ENCODE results near the gene AKR1C1. TPM values are rescaled to one million over a fixed set of nuclear protein-coding genes. Genes with fewer than 3 reads are reported as not detected.
"Not testable (repeated sequence)": the region's sequence is repeated elsewhere in the genome, so short reads cannot be mapped to it uniquely, and the experiment has no call there.

The AKR1C1 gene
- total RNA-seq, 2 experiments from 2014 or later = 0.45 to 0.56 TPM

GRCh38 chr10:5023177-5023805 is 60.1 kb downstream of the AKR1C1 start:
- intact Hi-C loops (cut with micrococcal nuclease) = no loop called here
- Mint-ChIP-seq H3K27me3 (peaks cover 8% of the 10 kb centered on the region), H3K9me3 (no peaks in the 10 kb centered on the region), H3K36me3 (ENCODE audit: low read depth) (no peaks in the 10 kb centered on the region), H3K4me1 (ENCODE audit: low read depth) (no peaks in the 10 kb centered on the region), H3K4me3 (no peak overlapping the region), H3K27ac (no peak overlapping the region)
- ATAC-seq (no peak), DNase-seq (no peak)
- POLR2A ChIA-PET = no interaction called here
- CTCF ChIA-PET = interaction anchor here (1.2 kb wide), 1 partner anchor 173 kb away, joined by 3 read pairs; no protein-coding TSS in a partner anchor
- TF ChIP-seq CTCF (IDR thresholded peaks at IDR 0.05) = no peak

GRCh38 chr10:5025461-5025881 is 62.3 kb downstream of the AKR1C1 start:
- H3K4me1 Mint-ChIP-seq (ENCODE audit: low read depth); H3K36me3 Mint-ChIP-seq (ENCODE audit: low read depth); H3K27ac Mint-ChIP-seq; H3K27me3 Mint-ChIP-seq; H3K4me3 Mint-ChIP-seq; DNase-seq; intact Hi-C loops (cut with micrococcal nuclease); POLR2A ChIA-PET; CTCF ChIA-PET; ATAC-seq; H3K9me3 Mint-ChIP-seq: not testable (repeated sequence)

GRCh38 chr10:5030989-5031388 is 67.8 kb downstream of the AKR1C1 start:
- ChIA-PET POLR2A (no interaction called here), CTCF (no interaction called here)
- Mint-ChIP-seq H3K9me3 (peaks cover 32% of the 10 kb centered on the region), H3K27ac (no peak overlapping the region), H3K27me3 (peaks cover 4% of the 10 kb centered on the region), H3K4me1 (ENCODE audit: low read depth) (no peaks in the 10 kb centered on the region), H3K36me3 (ENCODE audit: low read depth) (peaks cover 5% of the 10 kb centered on the region), H3K4me3 (no peak overlapping the region)
- ATAC-seq (no peak), DNase-seq (no peak)
- no peak for TF ChIP-seq CTCF (IDR thresholded peaks at IDR 0.05)
- intact Hi-C loops (cut with micrococcal nuclease) = no loop called here

- CTCF ChIA-PET = interaction anchor here (1.2 kb wide), 1 partner anchor 182 kb away, joined by 3 read pairs; no protein-coding TSS in a partner anchor
- H3K36me3 Mint-ChIP-seq (ENCODE audit: low read depth); intact Hi-C loops (cut with micrococcal nuclease); H3K27ac Mint-ChIP-seq; H3K4me3 Mint-ChIP-seq; DNase-seq; H3K27me3 Mint-ChIP-seq; ATAC-seq; H3K4me1 Mint-ChIP-seq (ENCODE audit: low read depth); POLR2A ChIA-PET: not testable (repeated sequence)
- peaks cover 33% of the 10 kb centered on the region for H3K9me3 Mint-ChIP-seq
Measured at GRCh38 chr10:5031588-5031987, 68.4 kb downstream of the AKR1C1 start.

DNA sequence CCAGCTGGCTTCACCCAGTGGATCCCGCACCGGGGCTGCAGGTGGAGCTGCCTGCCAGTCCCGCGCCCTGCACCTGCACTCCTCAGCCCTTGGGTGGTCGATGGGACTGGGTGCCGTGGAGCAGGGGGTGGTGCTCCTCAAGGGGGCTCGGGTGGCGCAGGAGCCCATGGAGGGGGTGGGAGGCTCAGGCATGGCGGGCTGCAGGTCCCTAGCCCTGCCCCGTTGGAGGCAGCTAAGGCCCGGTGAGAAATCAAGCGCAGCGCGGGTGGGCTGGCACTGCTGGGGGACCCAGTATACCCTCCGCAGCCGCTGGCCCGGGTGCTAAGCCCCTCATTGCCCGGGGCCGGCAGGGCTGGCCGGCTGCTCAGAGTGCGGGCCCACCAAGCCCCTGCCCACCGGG is 69.2 kb downstream of the AKR1C1 start:
- ATAC-seq = not testable (repeated sequence)

More for the DNA sequence above, 69.2 kb downstream of the AKR1C1 start:
- H3K36me3 Mint-ChIP-seq (ENCODE audit: low read depth); DNase-seq; POLR2A ChIA-PET; H3K4me1 Mint-ChIP-seq (ENCODE audit: low read depth); H3K27ac Mint-ChIP-seq; H3K27me3 Mint-ChIP-seq; intact Hi-C loops (cut with micrococcal nuclease); H3K4me3 Mint-ChIP-seq: not testable (repeated sequence)
- CTCF ChIA-PET = interaction anchor here (1.2 kb wide), 1 partner anchor 183 kb away, joined by 3 read pairs; no protein-coding TSS in a partner anchor
- peaks cover 33% of the 10 kb centered on the region for H3K9me3 Mint-ChIP-seq

Other genes with a start within 250 kb of the AKR1C1 start
- 1 to 10 TPM; 6.1 to 6.5 TPM for gene AKR1E2, start 137.2 kb upstream of the AKR1C1 start, total RNA-seq
- not detected for gene AKR1C2, start 40.4 kb downstream of the AKR1C1 start, total RNA-seq
- gene AKR1C3, start 131.0 kb downstream of the AKR1C1 start, total RNA-seq = under 1 TPM in 1 of 2 experiments, not detected in 1; 0.29 TPM
- not detected for gene AKR1C8, start 221.7 kb downstream of the AKR1C1 start, total RNA-seq
- gene AKR1C4, start 233.4 kb downstream of the AKR1C1 start, total RNA-seq = not detected